H1 (cell line): ENCODE data around the gene MYO18A. TPM values are rescaled to one million over a fixed set of nuclear protein-coding genes. Genes with fewer than 3 reads are reported as not detected.

Source experiments
- ATF2 ChIP-seq: IDR thresholded peaks from 2 replicates; pipeline ENCODE4 v1.6.1; 2012; ENCODE audit warnings: low read length, inconsistent platforms
- BCL11A ChIP-seq, 2 experiments: IDR thresholded peaks; one replicate each; pipeline ENCODE4 v1.6.1; 2011; ENCODE audit warnings: low read depth in 2 of 2, low read length in 2 of 2, mild to moderate bottlenecking in 2 of 2
- CBX5 ChIP-seq: fragments of 300-800, 300-1000 bp; sonication (generic); IDR thresholded peaks from 2 replicates; pipeline ENCODE4 v1.7.1; 2016; ENCODE audit warnings: antibody characterized with exemption, low read length, low read depth
- CBX8 ChIP-seq: fragments of 300-800, 300-1000 bp; sonication (generic); IDR thresholded peaks from 2 replicates; pipeline ENCODE4 v1.7.1; 2016; ENCODE audit warnings: low read depth, low read length, borderline replicate concordance
- CHD2 ChIP-seq: IDR thresholded peaks from 2 replicates; pipeline ENCODE4 v1.6.1; 2012; ENCODE audit warnings: low read length, improper control_type of control experiment
- CHD7 ChIP-seq: fragments of 300-600 bp; sonication (generic); IDR thresholded peaks from 2 replicates; pipeline ENCODE4 v1.7.1; 2012; ENCODE audit warnings: low read length, moderate library complexity, mild to moderate bottlenecking, inconsistent platforms; ENCODE audit not compliant: insufficient replicate concordance
- CREB1 ChIP-seq: IDR thresholded peaks from 2 replicates; pipeline ENCODE4 v1.6.1; 2012; ENCODE audit warnings: inconsistent platforms
- POU5F1 ChIP-seq: IDR thresholded peaks from 2 replicates; pipeline ENCODE4 v1.6.1; 2011; ENCODE audit warnings: low read depth, mild to moderate bottlenecking, low read length, moderate library complexity
- YY1 ChIP-seq: IDR thresholded peaks from 2 replicates; pipeline ENCODE4 v1.6.1; 2011; ENCODE audit warnings: low read depth, mild to moderate bottlenecking, low read length
- polyA plus RNA-seq, 7 experiments: library from polyadenylated mRNA; depleted of rRNA in 3 of 7; stranded (reverse) in 5 of 7; unstranded in 2 of 7; fragments of >200 nt in 5 of 7; fragments of 200-250 nt in 2 of 7; gene quantifications; 1 replicate in 5 of 7; 2 replicates in 1 of 7; 4 replicates in 1 of 7; pipeline versions ENCODE4 v1.2.1 to v1.2.3, GENCODE V29; 2011 to 2013; ENCODE audit warnings: missing spikeins in 2 of 7, mixed read lengths in 2 of 7
- total RNA-seq: library from RNA; stranded (reverse); fragmentation: NEBNext Ultra II Directional; extraction: Animal tissue kit (Norgen Biotek cat#: 25700); gene quantifications from 2 replicates; pipeline ENCODE4 v1.2.1, GENCODE V29; 2021
- TF ChIP-seq, protein P1 (sequence below): IDR thresholded peaks from 2 replicates; pipeline ENCODE4 v1.6.1; 2011; ENCODE audit warnings: low read length, improper control_type of control experiment

Gene MYO18A
- total and polyA plus RNA-seq, 2 of the 8 experiments (the other 6 are each of a cell fraction or from before 2014, with no cell fraction given), result 7.6 to 43.8 TPM

DNA sequence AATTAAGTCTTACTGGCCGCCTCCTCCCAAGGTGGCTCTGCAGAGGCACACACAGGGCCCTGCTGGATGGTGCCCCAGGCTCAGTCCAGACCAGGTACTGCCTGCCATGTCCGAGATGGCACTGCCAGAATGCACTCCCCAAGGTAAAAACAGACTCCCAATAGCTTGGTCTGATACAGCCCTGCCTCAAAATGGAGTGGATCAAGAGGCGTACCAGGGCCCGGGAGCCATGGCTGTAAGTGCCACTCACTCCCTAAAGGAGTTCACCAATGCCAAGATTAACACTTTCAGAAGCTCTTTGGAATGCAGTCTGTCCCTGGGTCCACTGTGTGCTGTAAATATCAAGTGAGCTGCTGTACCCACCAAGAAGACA is 576 bp upstream of the MYO18A start (continued):
- TF ChIP-seq CHD7, result no peak
- TF ChIP-seq, protein P1, sequence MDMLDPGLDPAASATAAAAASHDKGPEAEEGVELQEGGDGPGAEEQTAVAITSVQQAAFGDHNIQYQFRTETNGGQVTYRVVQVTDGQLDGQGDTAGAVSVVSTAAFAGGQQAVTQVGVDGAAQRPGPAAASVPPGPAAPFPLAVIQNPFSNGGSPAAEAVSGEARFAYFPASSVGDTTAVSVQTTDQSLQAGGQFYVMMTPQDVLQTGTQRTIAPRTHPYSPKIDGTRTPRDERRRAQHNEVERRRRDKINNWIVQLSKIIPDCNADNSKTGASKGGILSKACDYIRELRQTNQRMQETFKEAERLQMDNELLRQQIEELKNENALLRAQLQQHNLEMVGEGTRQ, result no peak
- TF ChIP-seq CREB1, result no peak
- TF ChIP-seq CBX5, result no peak
- no peak for TF ChIP-seq POU5F1
- no peak for TF ChIP-seq CHD2
- no peak for TF ChIP-seq ATF2
- TF ChIP-seq YY1, result no peak
- TF ChIP-seq BCL11A (IDR thresholded peaks at IDR 0.05; ENCODE audit: low read depth in 2 of 2, low read length in 2 of 2), result no peak
- TF ChIP-seq CBX8, result no peak
